ENCODE data around the gene TBC1D8.
A peak's percentile ranks its signal among the peaks of the same experiment; 100 is the strongest.

Gene TBC1D8

DNA sequence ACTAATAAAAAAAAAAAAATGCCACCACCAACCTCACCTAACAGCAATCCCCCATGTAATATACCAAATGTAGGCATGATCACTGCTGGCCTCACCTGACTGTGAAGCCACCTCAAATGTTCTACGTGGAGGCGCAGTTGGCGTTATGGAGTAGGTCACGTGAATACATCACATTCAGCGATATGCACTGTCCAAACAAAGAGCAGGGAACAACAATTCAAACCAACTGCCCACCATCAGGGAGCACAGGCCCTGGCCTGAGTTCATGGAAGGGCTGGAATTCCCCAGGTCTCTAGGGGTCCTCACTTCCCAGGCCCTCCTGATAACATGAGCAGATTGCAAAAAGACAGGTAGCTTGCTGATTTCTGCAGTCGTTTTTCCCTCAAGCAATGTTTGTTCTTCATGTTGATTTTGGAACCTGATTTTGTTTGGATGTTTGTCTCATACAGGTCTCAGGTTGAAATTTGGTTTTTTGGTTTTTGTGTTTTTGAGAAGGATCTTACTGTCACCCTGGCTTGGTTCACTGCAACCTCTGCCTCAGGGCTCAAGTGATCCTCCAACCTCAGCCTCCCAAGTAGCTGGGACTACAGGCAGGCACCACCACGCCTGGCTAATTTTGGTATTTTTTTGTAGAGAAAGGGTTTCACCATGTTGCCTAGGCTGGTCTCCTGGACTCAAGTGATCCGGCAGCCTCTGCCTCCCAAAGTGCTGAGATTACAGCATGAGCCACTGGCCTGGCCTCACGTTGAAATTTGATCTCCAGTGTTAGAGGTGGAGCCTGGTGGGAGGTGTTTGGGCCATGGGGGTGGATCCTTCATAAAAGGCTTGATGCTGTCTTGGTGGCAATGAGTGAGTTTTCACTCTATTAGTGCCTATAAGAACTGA is 15.5 kb downstream of the TBC1D8 start:
- DNase-seq = no peak

GRCh38 chr2:101133492-101134100 is 17.6 kb downstream of the TBC1D8 start:
- DNase-seq = peak; percentile 48

GRCh38 chr2:101132202-101132601 is 19.0 kb downstream of the TBC1D8 start:
- DNase-seq = no peak

- no peak for DNase-seq
Observed at GRCh38 chr2:101130081-101130480, 21.1 kb downstream of the TBC1D8 start.

GRCh38 chr2:101127319-101128056 is 23.7 kb downstream of the TBC1D8 start:
- DNase-seq = no peak

- no peak for DNase-seq
Observed at GRCh38 chr2:101125808-101126207, 25.4 kb downstream of the TBC1D8 start.

GRCh38 chr2:101125374-101125773 is 25.8 kb downstream of the TBC1D8 start:
- DNase-seq = no peak

DNA sequence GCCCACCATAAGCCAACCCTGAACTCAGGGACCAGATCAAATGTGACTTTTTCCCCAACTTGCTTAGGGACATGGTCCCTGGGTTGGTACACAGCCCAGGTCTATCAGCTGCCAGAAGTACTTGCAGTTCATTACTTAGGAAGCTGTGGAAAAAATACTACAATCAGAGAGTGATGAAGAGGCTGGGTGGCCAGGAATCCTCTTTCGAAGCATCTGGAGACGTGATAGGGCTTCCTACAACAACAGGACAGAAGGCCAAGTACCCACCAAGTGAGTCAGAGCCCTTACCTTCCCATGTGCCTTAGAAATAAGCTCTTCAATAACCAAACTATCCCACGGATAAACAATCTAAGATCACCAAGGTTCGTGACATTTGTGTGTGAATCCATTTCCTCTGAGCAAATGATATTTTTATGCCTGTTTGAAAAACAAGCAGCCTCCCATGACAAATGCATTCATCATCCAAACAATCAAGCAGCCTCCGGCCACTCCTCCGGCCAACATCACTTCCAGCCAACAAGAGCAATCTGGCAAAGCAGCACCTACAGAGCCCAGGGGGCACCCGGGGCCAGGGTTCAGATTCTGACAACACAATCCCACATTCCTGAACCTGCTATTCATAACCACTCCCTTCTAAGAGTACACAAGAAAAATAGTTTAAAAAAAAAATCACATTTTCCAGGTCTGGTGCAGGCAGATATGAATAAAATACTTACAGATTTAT is 26.4 kb downstream of the TBC1D8 start:
- DNase-seq = no peak

DNA sequence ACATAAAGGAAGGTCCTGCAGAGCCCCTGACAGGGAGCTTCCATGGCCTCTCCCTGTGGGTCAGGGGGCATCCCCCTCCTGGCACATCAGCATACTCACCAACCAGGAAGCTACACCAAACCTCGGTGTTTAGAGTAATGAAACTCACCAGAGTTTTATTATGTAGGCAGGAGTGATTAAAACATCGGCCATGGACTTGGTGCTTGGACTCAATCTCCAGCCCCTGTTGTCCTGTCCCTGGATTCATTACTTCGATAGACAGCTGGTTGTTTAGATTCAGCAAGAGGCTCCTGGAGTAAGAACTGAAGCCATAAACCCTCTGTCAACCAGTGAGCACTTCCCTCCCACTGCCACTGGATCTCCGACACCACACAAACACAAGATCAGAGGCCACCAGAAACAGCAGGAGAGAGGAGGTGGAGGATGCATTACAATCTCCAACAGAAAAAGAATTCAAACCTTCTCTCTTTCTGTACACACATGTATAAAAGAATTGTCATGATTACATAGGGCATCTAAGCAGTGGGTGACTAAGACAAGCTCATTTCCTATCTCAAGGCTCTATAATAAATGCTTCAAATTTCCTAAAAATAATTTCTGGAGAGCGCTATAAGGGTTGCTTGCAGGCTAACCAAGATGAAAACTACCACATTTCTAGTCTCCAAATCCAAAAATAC is 27.2 kb downstream of the TBC1D8 start:
- no peak for DNase-seq

DNA sequence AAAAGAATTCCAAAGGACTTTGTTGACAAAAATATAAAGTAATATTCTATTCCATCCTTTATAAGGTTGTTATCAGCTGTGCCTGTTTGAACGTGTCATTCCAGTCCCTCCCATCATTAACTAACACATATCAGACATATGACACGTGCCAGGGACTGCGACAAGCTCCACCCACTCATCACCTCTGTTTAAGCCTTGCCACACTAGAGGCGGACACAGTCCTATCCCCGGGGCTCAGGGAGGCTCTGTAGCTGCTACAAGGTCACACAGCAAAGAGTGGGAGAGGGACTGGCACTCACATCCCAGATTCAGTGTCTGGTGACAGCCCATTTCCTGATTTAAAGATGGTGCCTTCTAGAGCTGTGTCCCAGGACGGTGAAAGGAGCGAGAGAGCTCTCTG is 30.0 kb downstream of the TBC1D8 start:
- DNase-seq = no peak

GRCh38 chr2:101120124-101120996 is 30.8 kb downstream of the TBC1D8 start:
- peak; percentile 95 for DNase-seq

- DNase-seq = peak; percentile 78
Observed at GRCh38 chr2:101119431-101119830, 31.8 kb downstream of the TBC1D8 start.

DNA sequence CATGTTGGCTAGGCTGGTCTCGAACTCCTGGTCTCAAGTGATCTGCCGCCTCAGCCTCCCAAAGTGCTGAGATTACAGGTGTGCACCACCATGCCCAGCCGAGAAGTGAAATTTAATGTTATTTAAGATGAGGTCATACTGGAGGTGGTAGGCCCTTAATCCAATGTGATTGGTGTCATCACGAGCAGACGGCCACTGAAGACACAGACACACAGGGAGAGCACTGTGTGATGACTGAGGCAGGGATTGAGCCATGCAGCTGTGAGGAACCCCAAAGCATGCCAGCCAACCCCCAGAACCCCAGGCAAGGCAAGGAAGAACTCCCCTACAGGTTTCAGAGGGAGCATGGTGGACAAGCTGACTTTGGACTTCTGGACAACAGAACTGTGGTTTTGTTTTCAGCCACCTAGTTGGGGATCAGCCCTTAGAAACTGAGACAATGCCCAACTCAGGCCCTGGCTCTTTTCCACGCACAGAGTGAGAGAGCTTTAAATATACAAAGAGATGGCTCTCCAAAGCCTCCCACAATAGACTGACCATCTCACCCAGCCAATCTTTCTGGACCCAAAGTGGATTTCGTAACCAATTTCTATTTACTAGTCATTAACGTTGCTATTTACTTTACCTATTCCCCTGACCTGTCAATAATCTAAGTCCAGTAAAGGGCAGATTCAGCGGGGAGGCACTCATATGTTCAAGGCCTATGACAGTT is 34.2 kb downstream of the TBC1D8 start:
- no peak for DNase-seq

DNA sequence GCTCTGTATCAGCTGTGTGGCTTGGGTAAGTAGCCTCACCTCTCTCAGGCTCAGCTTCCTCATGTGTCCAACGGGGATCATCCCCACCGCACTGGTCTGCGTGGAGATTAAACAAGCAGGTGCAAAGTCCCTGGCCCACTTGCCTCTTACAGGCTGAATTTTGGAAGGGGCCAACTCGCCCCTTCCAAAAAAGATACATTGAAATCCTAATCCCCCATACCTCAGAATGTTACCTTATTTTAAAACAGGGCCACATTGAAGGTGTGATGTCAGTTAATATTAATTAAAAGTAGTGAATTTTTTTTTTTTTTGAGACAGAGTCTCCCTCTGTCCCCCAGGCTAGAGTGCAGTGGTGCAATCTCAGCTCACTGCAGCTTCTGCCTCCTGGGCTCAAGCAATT is 34.8 kb downstream of the TBC1D8 start:
- no peak for DNase-seq

DNA sequence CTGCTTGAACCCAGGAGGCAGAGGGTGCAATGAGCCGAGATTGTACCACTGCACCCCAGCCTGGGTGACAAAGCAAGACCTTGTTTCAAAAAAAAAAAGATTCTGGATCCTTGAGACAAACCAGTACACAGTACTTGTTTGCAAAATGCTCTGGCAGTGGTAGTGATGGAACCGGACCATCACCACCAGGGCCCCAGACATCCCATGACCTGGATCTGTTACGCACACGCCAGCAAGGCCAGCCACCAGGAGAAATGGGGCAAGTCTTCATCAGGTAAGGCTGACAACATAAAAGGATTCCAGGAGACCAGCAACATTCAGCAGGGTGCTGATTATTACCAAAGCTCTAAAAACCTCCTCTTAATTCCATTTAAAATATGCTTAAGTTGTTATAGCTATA is 35.5 kb downstream of the TBC1D8 start:
- no peak for DNase-seq

GRCh38 chr2:101114815-101115214 is 36.4 kb downstream of the TBC1D8 start:
- DNase-seq = peak; percentile 60

DNA sequence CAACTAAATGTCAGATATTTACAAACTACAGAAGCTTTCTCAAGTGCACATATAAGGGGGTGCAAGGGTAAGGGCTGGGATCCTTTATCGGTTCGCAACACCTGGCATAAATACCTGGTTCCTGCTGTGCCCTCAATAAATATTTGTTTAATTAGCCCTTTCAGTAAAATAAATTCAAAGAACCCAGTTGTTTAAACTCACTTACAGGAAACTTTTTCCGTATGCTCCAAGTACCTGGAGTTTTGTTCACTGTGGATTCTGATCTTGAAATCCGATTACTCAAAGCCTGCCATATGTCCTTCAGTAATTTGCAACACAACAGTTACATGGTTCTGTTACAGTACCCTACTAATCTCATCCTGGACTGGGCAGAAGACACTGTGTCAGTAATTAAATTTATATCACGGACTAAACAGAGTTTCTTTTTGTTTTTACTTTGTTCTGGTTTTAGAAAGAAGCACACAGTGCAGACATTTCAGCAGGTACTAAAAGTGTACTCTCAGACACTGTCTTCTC is 36.9 kb downstream of the TBC1D8 start:
- no peak for DNase-seq

DNA sequence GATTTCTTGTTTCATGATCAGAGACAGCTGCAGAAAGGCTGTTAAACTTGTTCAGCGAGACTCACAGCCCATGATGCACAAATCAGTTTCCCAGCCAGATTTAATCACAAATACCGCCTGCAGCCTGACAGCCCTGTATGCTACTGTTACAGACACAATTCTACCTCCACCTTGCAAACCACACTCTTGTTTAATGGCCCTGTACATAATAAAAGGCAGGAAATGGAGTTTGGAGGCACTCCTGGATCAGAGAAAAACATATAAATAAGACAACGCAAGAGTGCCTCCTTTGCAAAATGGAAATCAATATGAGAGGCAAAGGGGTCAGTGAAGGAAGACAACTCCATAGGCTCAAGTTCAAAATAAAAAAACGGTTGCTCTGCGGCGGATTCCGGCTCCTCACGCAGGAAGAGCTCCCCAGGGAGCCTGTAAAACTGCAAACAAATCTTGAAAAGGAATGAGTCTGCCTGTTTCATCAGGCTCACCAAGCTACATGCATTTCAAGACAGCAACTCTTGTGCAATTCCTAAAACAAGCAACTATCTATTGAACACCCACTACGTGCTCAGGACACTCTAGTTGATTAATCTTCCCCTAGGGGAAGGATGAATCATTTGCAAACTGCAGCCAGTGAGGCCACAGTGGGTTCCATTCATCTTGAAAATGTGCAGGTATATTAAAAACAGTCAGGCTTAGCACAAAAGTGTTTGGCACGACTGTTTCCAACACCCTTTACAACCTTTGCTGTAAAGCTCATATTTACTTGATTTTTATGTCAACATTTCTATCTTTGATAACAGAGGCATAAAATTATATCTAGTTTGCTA is 37.5 kb downstream of the TBC1D8 start:
- DNase-seq = peak; percentile 77

DNA sequence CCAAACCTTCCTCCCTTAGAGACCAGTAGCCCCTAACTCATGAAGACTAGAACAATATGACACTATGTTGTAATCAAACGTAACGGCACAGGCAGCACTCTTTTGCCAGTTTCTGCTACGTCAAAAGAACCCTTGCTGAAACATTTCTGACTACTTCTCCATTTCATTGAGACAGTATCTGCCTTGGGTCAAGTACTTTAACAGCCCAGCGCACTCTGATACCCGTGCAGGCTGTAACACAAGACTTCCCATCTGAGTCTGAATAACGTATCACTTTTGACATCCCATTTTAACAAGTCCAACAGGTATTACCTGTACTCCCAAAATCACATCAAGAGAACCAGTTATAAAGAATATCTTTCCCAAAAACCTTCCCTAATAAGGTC is 38.4 kb downstream of the TBC1D8 start:
- peak; percentile 75 for DNase-seq
